Heart left ventricle (tissue), 13 donors: ENCODE measurements around the gene IL1F10.

Experiments used
- CTCF ChIP-seq, 12 donors: fragments of 200-600 bp; sonication (generic) in 4 of 12; IDR thresholded peaks; one replicate each; pipeline versions ENCODE4 v1.5.0 to v1.8.0; 2018 to 2022; ENCODE audit warnings: antibody characterized with exemption in 12 of 12, mild to moderate bottlenecking in 5 of 12
- POLR2A ChIP-seq, 2 donors: fragments of 450-650 bp; IDR thresholded peaks; one replicate each; pipeline ENCODE4 v1.6.1; 2017; ENCODE audit warnings: antibody characterized with exemption in 2 of 2, mild to moderate bottlenecking in 2 of 2, moderate library complexity in 2 of 2
- donor health status: ischemic (EF 13 %, LVEDD 7.1; RV severe dilation, severe dysfunction).
- donor health status: DM: no; HTN: yes; CAD: no.
- donor health status: DM: no; HTN: no; CAD: no.
- donor health status: ischemic (EF 25% LVEDD 6.9; RV normal size, moderate dysfunction).
- donor health status: ischemic (EF 25% LVEDD 5.7; RV mildly dilated, moderate dysfunction).
- donor health status: ischemic (EF 35%, LVEDD 5.7; RV mildly dilated, moderate dysfunction).
- donor health status: nonischemic (EF 11% LVEDD 7.7; RV severe dilation, severe dysfunction).
- donor health status: DM: yes; HTN: yes; CAD: no.
- donor health status: PGD.
- donor health status: ischemic (EF 29% LVEDD 5.4; RV normal size, mild dysfunction).
- donor health status: nonischemic (EF 23%, LVEDD 6.1; RV moderate dilation, normal function).

DNA sequence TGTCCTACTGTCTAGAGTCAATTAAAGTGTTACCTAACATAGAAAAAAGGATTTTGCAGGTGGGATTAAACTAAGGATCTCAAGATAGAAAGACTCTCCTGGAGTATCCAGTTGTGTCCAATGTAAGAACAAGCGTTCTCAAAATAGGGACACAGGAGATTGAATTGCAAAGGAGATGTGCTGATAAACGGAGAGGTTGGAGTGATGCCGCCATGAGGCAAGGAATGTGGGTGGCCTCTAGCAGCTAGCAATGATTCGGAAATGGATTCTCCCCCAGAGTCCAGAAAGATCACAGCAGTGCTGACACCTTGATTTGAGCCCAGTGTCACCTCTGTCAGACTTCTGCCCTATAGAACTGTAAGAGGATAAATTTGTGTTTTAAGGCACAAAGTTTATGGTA lies 35.5 kb downstream of the IL1F10 start:
- TF ChIP-seq CTCF (IDR thresholded peaks at IDR 0.05) (no peak), POLR2A (IDR thresholded peaks at IDR 0.05) (no peak)
